ENCODE measurements around the gene CD22. TPM values are rescaled to one million over a fixed set of nuclear protein-coding genes. Genes with fewer than 3 reads are reported as not detected.

Gene CD22
- total RNA-seq, 3 donors from 2014 or later (not counting 1 experiment from before 2014, with no cell fraction given) = 4.3 to 7.0 (median 6.0) TPM

DNA sequence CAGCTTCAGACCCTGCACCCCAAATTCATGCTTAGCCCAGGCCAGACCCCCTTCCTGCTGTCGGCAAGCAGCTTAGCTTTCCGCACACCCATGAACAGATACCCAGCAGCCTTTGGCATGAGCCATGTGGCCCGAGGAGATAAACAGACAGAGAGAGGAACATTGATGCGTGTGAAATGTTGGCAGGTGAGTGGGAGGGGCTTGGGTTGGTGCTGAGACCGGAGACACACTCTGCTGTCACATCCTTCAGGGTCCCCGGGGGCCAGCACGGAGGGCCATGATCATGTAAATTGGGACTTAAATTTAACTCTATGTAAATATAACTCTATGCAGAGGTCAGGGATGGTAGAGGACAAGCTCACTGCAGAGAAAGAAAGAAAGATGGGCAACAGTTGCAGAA lies 1.5 kb downstream of the CD22 start:
- intact Hi-C loops (cut with micrococcal nuclease) = no loop called here
- 62% methylated on average over 5 of the region's 7 CpGs for WGBS (ENCODE audit: insufficient coverage)
- no peak for DNase-seq
- ATAC-seq = no peak
- Mint-ChIP-seq H3K27me3 (ENCODE audit: low read depth in 2 of 2) (peaks cover 15 to 28% of the 10 kb centered on the region in 2 donors), H3K4me3 (no peak overlapping the region), H3K4me1 (no peaks in the 10 kb centered on the region), H3K27ac (no peak overlapping the region), H3K9me3 (no peaks in the 10 kb centered on the region), H3K36me3 (no peaks in the 10 kb centered on the region)
- peaks cover 12% of the 10 kb centered on the region for H3K4me1 ChIP-seq (ENCODE audit: control insufficient read depth, insufficient read depth, low read length)
- H3K9me3 ChIP-seq (ENCODE audit: control insufficient read depth, insufficient read depth, low read length) = no peaks in the 10 kb centered on the region
- TF ChIP-seq, protein P1, sequence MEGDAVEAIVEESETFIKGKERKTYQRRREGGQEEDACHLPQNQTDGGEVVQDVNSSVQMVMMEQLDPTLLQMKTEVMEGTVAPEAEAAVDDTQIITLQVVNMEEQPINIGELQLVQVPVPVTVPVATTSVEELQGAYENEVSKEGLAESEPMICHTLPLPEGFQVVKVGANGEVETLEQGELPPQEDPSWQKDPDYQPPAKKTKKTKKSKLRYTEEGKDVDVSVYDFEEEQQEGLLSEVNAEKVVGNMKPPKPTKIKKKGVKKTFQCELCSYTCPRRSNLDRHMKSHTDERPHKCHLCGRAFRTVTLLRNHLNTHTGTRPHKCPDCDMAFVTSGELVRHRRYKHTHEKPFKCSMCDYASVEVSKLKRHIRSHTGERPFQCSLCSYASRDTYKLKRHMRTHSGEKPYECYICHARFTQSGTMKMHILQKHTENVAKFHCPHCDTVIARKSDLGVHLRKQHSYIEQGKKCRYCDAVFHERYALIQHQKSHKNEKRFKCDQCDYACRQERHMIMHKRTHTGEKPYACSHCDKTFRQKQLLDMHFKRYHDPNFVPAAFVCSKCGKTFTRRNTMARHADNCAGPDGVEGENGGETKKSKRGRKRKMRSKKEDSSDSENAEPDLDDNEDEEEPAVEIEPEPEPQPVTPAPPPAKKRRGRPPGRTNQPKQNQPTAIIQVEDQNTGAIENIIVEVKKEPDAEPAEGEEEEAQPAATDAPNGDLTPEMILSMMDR (IDR thresholded peaks at IDR 0.05) = no peak
- H3K27me3 ChIP-seq (ENCODE audit: control insufficient read depth, insufficient read depth, low read length) = no peaks in the 10 kb centered on the region
- peak overlapping the region; percentile 56 for H3K4me3 ChIP-seq (ENCODE audit: low read length)
- H3K36me3 ChIP-seq (ENCODE audit: control insufficient read depth, insufficient read depth, low read length) = no peaks in the 10 kb centered on the region
- peak overlapping the region; percentile 73 for H3K27ac ChIP-seq (ENCODE audit: low read length)

DNA sequence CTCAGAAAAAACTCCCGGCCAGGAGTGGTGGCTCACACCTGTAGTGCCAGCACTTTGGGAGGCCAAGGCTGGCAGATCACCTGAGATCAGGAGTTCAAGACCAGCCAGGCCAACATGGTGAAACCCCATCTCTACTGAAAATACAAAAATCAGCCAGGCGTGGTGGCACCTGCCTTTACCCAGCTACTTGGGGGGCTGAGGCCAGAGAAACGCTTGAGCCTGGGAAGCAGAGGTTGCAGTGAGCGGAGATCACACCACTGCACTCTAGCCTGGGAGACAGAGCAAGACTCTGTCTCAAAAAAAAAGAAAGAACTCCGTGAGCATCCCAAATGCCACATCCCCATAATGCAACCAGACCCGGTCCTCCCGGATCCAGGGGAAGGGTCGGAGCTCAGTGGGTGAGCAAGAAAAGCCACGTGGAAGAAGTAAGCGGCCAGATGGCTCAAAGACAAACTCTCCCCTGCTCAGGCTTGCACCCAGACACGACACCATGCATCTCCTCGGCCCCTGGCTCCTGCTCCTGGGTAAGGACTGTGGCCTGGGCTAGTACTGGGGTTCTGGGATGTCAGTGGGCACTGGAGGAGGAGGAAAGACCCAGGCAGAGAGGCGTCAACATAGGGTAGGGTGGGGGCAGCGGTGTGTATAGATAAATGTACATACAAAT lies 2.7 kb downstream of the CD22 start:
- H3K27ac Mint-ChIP-seq = no peak overlapping the region
- Histone ChIP-seq H3K4me1 (ENCODE audit: control insufficient read depth, insufficient read depth, low read length) (peaks cover 12% of the 10 kb centered on the region), H3K27ac (ENCODE audit: low read length) (peak overlapping the region; percentile 11), H3K9me3 (ENCODE audit: control insufficient read depth, insufficient read depth, low read length) (no peaks in the 10 kb centered on the region), H3K36me3 (ENCODE audit: control insufficient read depth, insufficient read depth, low read length) (no peaks in the 10 kb centered on the region), H3K4me3 (ENCODE audit: low read length) (peak overlapping the region; percentile 29), H3K27me3 (ENCODE audit: control insufficient read depth, insufficient read depth, low read length) (no peaks in the 10 kb centered on the region)
- H3K27me3 Mint-ChIP-seq (ENCODE audit: low read depth in 2 of 2) = peaks cover 15 to 24% of the 10 kb centered on the region in 2 donors
- H3K9me3 Mint-ChIP-seq = no peaks in the 10 kb centered on the region
- no peak for ATAC-seq
- no peaks in the 10 kb centered on the region for H3K36me3 Mint-ChIP-seq
- 75% methylated on average over 12 of the region's 14 CpGs for WGBS (ENCODE audit: insufficient coverage)
- TF ChIP-seq, protein P1 (IDR thresholded peaks at IDR 0.05) = no peak
- H3K4me1 Mint-ChIP-seq = no peaks in the 10 kb centered on the region
- no peak overlapping the region for H3K4me3 Mint-ChIP-seq
- DNase-seq = no peak
- intact Hi-C loops (cut with micrococcal nuclease) = no loop called here

DNA sequence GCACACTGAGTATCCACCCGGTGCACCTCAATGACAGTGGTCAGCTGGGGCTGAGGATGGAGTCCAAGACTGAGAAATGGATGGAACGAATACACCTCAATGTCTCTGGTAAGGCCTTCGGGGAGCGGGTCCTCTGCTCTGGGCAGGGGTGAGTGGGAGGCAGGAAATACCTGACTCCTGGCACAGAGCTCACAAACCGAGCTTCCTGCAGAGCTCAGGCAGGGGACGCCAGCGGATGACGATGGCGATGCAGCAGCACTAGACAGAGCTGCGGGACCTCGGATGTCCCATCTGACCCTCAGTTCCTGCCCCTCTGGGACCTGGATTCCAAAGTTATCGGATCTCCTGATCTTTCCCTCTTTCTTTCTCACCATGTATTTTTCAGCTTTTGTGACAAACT lies 3.8 kb downstream of the CD22 start:
- ATAC-seq (no peak), DNase-seq (peak in 1 of 2 donors; percentile 57)
- no peaks in the 10 kb centered on the region for H3K27me3 ChIP-seq (ENCODE audit: control insufficient read depth, insufficient read depth, low read length)
- H3K4me1 ChIP-seq (ENCODE audit: control insufficient read depth, insufficient read depth, low read length) = peaks cover 12% of the 10 kb centered on the region
- no peaks in the 10 kb centered on the region for H3K36me3 ChIP-seq (ENCODE audit: control insufficient read depth, insufficient read depth, low read length)
- H3K9me3 ChIP-seq (ENCODE audit: control insufficient read depth, insufficient read depth, low read length) = no peaks in the 10 kb centered on the region
- Mint-ChIP-seq H3K4me3 (no peak overlapping the region), H3K36me3 (no peaks in the 10 kb centered on the region), H3K9me3 (no peaks in the 10 kb centered on the region), H3K4me1 (no peaks in the 10 kb centered on the region), H3K27ac (no peak overlapping the region), H3K27me3 (ENCODE audit: low read depth in 2 of 2) (peaks cover 15 to 21% of the 10 kb centered on the region in 2 donors)
- WGBS (ENCODE audit: insufficient coverage) = 22% methylated on average over 12 of the region's 12 CpGs
- TF ChIP-seq, protein P1 (IDR thresholded peaks at IDR 0.05) = no peak
- H3K27ac ChIP-seq (ENCODE audit: low read length) = no peak overlapping the region
- intact Hi-C loops (cut with micrococcal nuclease) = no loop called here
- H3K4me3 ChIP-seq (ENCODE audit: low read length) = peak overlapping the region; percentile 11
